ENCODE results near the gene UCHL1. TPM values are rescaled to one million over a fixed set of nuclear protein-coding genes. Genes with fewer than 3 reads are reported as not detected.

Gene UCHL1
- total RNA-seq, 4 donors from 2014 or later: 14.6 to 202 (median 35.6) TPM

- Histone ChIP-seq H3K27me3 (peaks cover 3% of the 10 kb centered on the region), H3K9me3 (no peaks in the 10 kb centered on the region), H3K36me3 (no peaks in the 10 kb centered on the region), H3K4me1 (peaks cover 0 to 25% (median 11%) of the 10 kb centered on the region in 4 donors), H3K27ac (no peak overlapping the region), H3K4me3 (no peak overlapping the region)
- no peak for DNase-seq
- TF ChIP-seq POLR2AphosphoS5 (IDR thresholded peaks at IDR 0.05) (no peak), EP300 (IDR thresholded peaks at IDR 0.05; ENCODE audit: low read depth) (no peak), POLR2A (IDR thresholded peaks at IDR 0.05) (no peak)
- TF ChIP-seq, protein P1, sequence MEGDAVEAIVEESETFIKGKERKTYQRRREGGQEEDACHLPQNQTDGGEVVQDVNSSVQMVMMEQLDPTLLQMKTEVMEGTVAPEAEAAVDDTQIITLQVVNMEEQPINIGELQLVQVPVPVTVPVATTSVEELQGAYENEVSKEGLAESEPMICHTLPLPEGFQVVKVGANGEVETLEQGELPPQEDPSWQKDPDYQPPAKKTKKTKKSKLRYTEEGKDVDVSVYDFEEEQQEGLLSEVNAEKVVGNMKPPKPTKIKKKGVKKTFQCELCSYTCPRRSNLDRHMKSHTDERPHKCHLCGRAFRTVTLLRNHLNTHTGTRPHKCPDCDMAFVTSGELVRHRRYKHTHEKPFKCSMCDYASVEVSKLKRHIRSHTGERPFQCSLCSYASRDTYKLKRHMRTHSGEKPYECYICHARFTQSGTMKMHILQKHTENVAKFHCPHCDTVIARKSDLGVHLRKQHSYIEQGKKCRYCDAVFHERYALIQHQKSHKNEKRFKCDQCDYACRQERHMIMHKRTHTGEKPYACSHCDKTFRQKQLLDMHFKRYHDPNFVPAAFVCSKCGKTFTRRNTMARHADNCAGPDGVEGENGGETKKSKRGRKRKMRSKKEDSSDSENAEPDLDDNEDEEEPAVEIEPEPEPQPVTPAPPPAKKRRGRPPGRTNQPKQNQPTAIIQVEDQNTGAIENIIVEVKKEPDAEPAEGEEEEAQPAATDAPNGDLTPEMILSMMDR (IDR thresholded peaks at IDR 0.05): no peak
- 84 to 94% methylated on average over 3 of the region's 3 CpGs for WGBS, 2 donors (ENCODE audit: low coverage in 1 of 2)
- in situ Hi-C loops (cut with MboI; ENCODE audit: low pct_ligation_motif_present in 1 of 4, low pct_unique_long_range_greater_than_20kb in 1 of 4, low sequenced_read_pairs in 3 of 4): loop anchor here (5.0 to 25.0 kb wide), 6 partner anchors 232 to 295 kb away; no protein-coding TSS in a partner anchor
- intact Hi-C loops (cut with DNase I; ENCODE audit: low total_unique reads): loop anchor here (5.0 to 10.0 kb wide), 2 partner anchors 77 to 95 kb away; no protein-coding TSS in a partner anchor
Measured at GRCh38 chr4:41219421-41219950, 37.2 kb upstream of the UCHL1 start.

DNA sequence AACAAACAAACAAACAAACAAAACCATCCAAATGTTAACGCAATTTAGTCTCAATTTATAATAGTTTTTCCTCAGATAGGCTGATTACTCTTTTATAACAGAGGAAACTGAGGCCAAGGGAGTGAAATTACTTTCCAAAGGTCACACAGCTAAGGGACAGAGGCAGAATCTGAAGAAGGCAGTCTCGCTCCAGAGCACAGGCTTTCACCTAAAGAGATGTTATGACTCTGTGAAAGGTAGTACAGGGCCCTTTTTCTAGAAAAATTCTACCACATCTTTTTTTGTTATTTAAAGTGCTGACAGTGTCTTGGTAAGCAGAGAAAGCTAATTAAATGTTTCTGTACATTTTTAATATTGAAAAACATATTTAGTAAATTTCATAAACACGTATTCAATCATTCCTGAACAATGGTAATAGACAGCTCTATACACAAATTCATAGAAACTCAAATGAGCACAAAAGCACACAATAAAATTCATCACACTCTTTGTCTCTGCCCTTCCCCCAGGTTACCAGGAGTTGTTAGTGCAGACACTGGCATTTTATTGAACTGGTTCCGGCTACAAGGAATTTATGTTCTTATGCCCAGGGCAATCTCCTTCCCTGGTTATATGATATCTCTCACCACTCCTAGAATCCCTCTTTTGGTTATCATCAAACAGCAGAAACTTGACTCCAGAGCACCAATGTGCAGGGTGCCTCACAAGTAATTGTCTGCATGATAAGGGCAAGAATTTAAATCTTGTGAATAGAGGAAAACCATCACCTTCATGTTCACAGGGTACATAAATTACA, 34.7 kb upstream of the UCHL1 start:
- WGBS, 2 donors (ENCODE audit: low coverage in 1 of 2): 45 to 47% methylated on average over 3 to 4 of the region's 4 CpGs
- in situ Hi-C loops (cut with MboI; ENCODE audit: low pct_ligation_motif_present in 1 of 4, low pct_unique_long_range_greater_than_20kb in 1 of 4, low sequenced_read_pairs in 3 of 4): loop anchor here in 1 of 4 donors (25.0 kb wide), 1 partner anchor 235 kb away; no protein-coding TSS in a partner anchor
- no peak overlapping the region for H3K4me3 ChIP-seq

GRCh38 chr4:41227902-41228301, 28.8 kb upstream of the UCHL1 start:
- no peaks in the 10 kb centered on the region for H3K36me3 ChIP-seq
- in situ Hi-C loops (cut with MboI; ENCODE audit: low pct_ligation_motif_present in 1 of 4, low pct_unique_long_range_greater_than_20kb in 1 of 4, low sequenced_read_pairs in 3 of 4) (no loop called here), intact Hi-C loops (cut with DNase I; ENCODE audit: low total_unique reads) (no loop called here)
- TF ChIP-seq, protein P1 (IDR thresholded peaks at IDR 0.05): no peak
- TF ChIP-seq POLR2AphosphoS5 (IDR thresholded peaks at IDR 0.05) (no peak), POLR2A (IDR thresholded peaks at IDR 0.05) (no peak), EP300 (IDR thresholded peaks at IDR 0.05; ENCODE audit: low read depth) (no peak)
- peaks cover 6% of the 10 kb centered on the region for H3K27me3 ChIP-seq
- 84 to 86% methylated on average over 3 to 4 of the region's 4 CpGs for WGBS, 2 donors (ENCODE audit: low coverage in 1 of 2)
- no peak overlapping the region for H3K4me3 ChIP-seq
- no peak for DNase-seq
- H3K9me3 ChIP-seq: no peaks in the 10 kb centered on the region
- no peaks in the 10 kb centered on the region for H3K4me1 ChIP-seq
- no peak overlapping the region for H3K27ac ChIP-seq

More for the DNA sequence above, 34.7 kb upstream of the UCHL1 start:
- H3K27ac ChIP-seq: no peak overlapping the region
- peaks cover 0 to 6% (median 2%) of the 10 kb centered on the region in 4 donors for H3K4me1 ChIP-seq
- intact Hi-C loops (cut with DNase I; ENCODE audit: low total_unique reads): no loop called here
- no peaks in the 10 kb centered on the region for H3K9me3 ChIP-seq
- no peak for DNase-seq
- H3K27me3 ChIP-seq: peaks cover 3% of the 10 kb centered on the region
- no peaks in the 10 kb centered on the region for H3K36me3 ChIP-seq
- TF ChIP-seq EP300 (IDR thresholded peaks at IDR 0.05; ENCODE audit: low read depth) (no peak), POLR2A (IDR thresholded peaks at IDR 0.05) (no peak)

- Histone ChIP-seq H3K4me1 (no peaks in the 10 kb centered on the region), H3K4me3 (no peak overlapping the region), H3K36me3 (no peaks in the 10 kb centered on the region), H3K9me3 (no peaks in the 10 kb centered on the region), H3K27me3 (peaks cover 3% of the 10 kb centered on the region), H3K27ac (no peak overlapping the region)
- intact Hi-C loops (cut with DNase I; ENCODE audit: low total_unique reads): no loop called here
- TF ChIP-seq EP300 (IDR thresholded peaks at IDR 0.05; ENCODE audit: low read depth) (no peak), POLR2A (IDR thresholded peaks at IDR 0.05) (no peak), POLR2AphosphoS5 (IDR thresholded peaks at IDR 0.05) (no peak)
- TF ChIP-seq, protein P1 (IDR thresholded peaks at IDR 0.05): no peak
- in situ Hi-C loops (cut with MboI; ENCODE audit: low pct_ligation_motif_present in 1 of 4, low pct_unique_long_range_greater_than_20kb in 1 of 4, low sequenced_read_pairs in 3 of 4): no loop called here
- DNase-seq: no peak
- WGBS, 2 donors (ENCODE audit: low coverage in 1 of 2): 78 to 81% methylated on average over 5 of the region's 5 CpGs
Measured at GRCh38 chr4:41232406-41232805, 24.3 kb upstream of the UCHL1 start.
